H9 (cell line): ENCODE measurements around the gene EPB41. TPM values are rescaled to one million over a fixed set of nuclear protein-coding genes. Genes with fewer than 3 reads are reported as not detected.

Source experiments
- DNase-seq: peaks from one replicate; pipeline ENCODE4 v3.0.0-alpha.2; 2017
- H2AFZ ChIP-seq: one replicate; pipeline ENCODE4 v1.6.1; 2013; ENCODE audit warnings: mild to moderate bottlenecking, low read length, control low read depth, moderate library complexity
- H2AK5ac ChIP-seq: 2 replicates; pipeline ENCODE4 v1.6.1; 2013; ENCODE audit warnings: low read length, control low read depth, mixed read lengths; ENCODE audit not compliant: insufficient read length
- H2BK120ac ChIP-seq: one replicate; pipeline ENCODE4 v1.6.1; 2013; ENCODE audit warnings: low read depth, mild to moderate bottlenecking, low read length, control low read depth, inconsistent platforms; ENCODE audit not compliant: poor library complexity, severe bottlenecking
- H2BK12ac ChIP-seq: 2 replicates; pipeline ENCODE4 v1.6.1; 2013; ENCODE audit warnings: low read length, control low read depth, mixed read lengths, low read depth; ENCODE audit not compliant: insufficient read length
- H2BK15ac ChIP-seq: 2 replicates; pipeline ENCODE4 v1.6.1; 2013; ENCODE audit warnings: low read depth, low read length, control low read depth
- H2BK20ac ChIP-seq: one replicate; pipeline ENCODE4 v1.6.1; 2013; ENCODE audit warnings: low read depth, mild to moderate bottlenecking, low read length, control low read depth, inconsistent platforms; ENCODE audit not compliant: poor library complexity, severe bottlenecking
- H2BK5ac ChIP-seq: 2 replicates; pipeline ENCODE4 v1.6.1; 2013; ENCODE audit warnings: low read length, control low read depth, mixed read lengths; ENCODE audit not compliant: insufficient read length
- H3K14ac ChIP-seq: 2 replicates; pipeline ENCODE4 v1.6.1; 2013; ENCODE audit warnings: low read length, control low read depth; ENCODE audit not compliant: insufficient read depth
- H3K18ac ChIP-seq: 2 replicates; pipeline ENCODE4 v1.6.1; 2013; ENCODE audit warnings: low read depth, mild to moderate bottlenecking, mixed read lengths, low read length, control low read depth; ENCODE audit not compliant: insufficient read length
- H3K23ac ChIP-seq: 2 replicates; pipeline ENCODE4 v1.6.1; 2013; ENCODE audit warnings: low read length, control low read depth, mixed read lengths, low read depth; ENCODE audit not compliant: insufficient read length
- H3K23me2 ChIP-seq: 2 replicates; pipeline ENCODE4 v1.6.1; 2013; ENCODE audit warnings: low read depth, mild to moderate bottlenecking, mixed read lengths, low read length, control low read depth; ENCODE audit not compliant: insufficient read length, poor library complexity, severe bottlenecking
- H3K27ac ChIP-seq: 2 replicates; pipeline ENCODE4 v1.5.1; 2013; ENCODE audit warnings: low read length, control low read depth, mixed read lengths, low read depth; ENCODE audit not compliant: insufficient read length
- H3K27me3 ChIP-seq: 2 replicates; pipeline ENCODE4 v1.6.1; 2013; ENCODE audit warnings: low read length, control low read depth, inconsistent platforms; ENCODE audit not compliant: insufficient read depth
- H3K4ac ChIP-seq: 2 replicates; pipeline ENCODE4 v1.6.1; 2013; ENCODE audit warnings: low read depth, mild to moderate bottlenecking, control low read depth, inconsistent platforms, low read length, moderate library complexity
- H3K4me1 ChIP-seq: 2 replicates; pipeline ENCODE4 v1.6.1; 2013; ENCODE audit warnings: low read length, control low read depth, inconsistent platforms; ENCODE audit not compliant: insufficient read depth
- H3K4me2 ChIP-seq: 2 replicates; pipeline ENCODE4 v1.6.1; 2013; ENCODE audit warnings: low read length, control low read depth, mixed read lengths; ENCODE audit not compliant: insufficient read length, insufficient read depth
- H3K56ac ChIP-seq: 2 replicates; pipeline ENCODE4 v1.6.1; 2013; ENCODE audit warnings: low read depth, mild to moderate bottlenecking, mixed read lengths, low read length, control low read depth; ENCODE audit not compliant: insufficient read length
- H3K79me1 ChIP-seq: 2 replicates; pipeline ENCODE4 v1.6.1; 2013; ENCODE audit warnings: low read depth, mild to moderate bottlenecking, moderate library complexity, low read length, control low read depth, inconsistent platforms; ENCODE audit not compliant: insufficient read depth, poor library complexity, severe bottlenecking
- H3K79me2 ChIP-seq: 2 replicates; pipeline ENCODE4 v1.6.1; 2013; ENCODE audit warnings: low read length, control low read depth, inconsistent platforms; ENCODE audit not compliant: insufficient read depth
- H3K9ac ChIP-seq: 2 replicates; pipeline ENCODE4 v1.6.1; 2013; ENCODE audit warnings: low read length, control low read depth, mixed read lengths; ENCODE audit not compliant: insufficient read length; ENCODE audit errors: extremely low read depth
- H3K9me3 ChIP-seq: one replicate; pipeline ENCODE4 v1.6.1; 2013; ENCODE audit warnings: low read depth, low read length, inconsistent platforms; ENCODE audit not compliant: control insufficient read depth
- H3T11ph ChIP-seq: one replicate; pipeline ENCODE4 v1.6.1; 2013; ENCODE audit warnings: mild to moderate bottlenecking, low read length, control low read depth, inconsistent platforms
- H4K20me1 ChIP-seq: one replicate; pipeline ENCODE4 v1.6.1; 2013; ENCODE audit not compliant: control insufficient read depth, insufficient read length, insufficient read depth
- H4K5ac ChIP-seq: 2 replicates; pipeline ENCODE4 v1.6.1; 2013; ENCODE audit warnings: low read depth, mild to moderate bottlenecking, mixed read lengths, low read length, control low read depth; ENCODE audit not compliant: insufficient read length
- H4K8ac ChIP-seq: replicated peaks from 2 replicates; pipeline ENCODE4 v1.6.1; 2013; ENCODE audit warnings: low read length, control low read depth, mixed read lengths, low read depth; ENCODE audit not compliant: insufficient read length
- H4K91ac ChIP-seq: 2 replicates; pipeline ENCODE4 v1.6.1; 2013; ENCODE audit warnings: low read depth, mild to moderate bottlenecking, moderate library complexity, mixed read lengths, low read length, control low read depth; ENCODE audit not compliant: insufficient read length
- H3K27ac Mint-ChIP-seq, 3 experiments: 2 replicates in 2 of 3; 3 replicates in 1 of 3; pipeline ENCODE4 v1.8.0; 2020 to 2021; ENCODE audit warnings: mixed read lengths in 3 of 3, mild to moderate bottlenecking in 1 of 3, moderate library complexity in 1 of 3
- H3K27me3 Mint-ChIP-seq: 2 replicates; pipeline ENCODE4 v1.8.0; 2021; ENCODE audit warnings: low read depth, mild to moderate bottlenecking, moderate library complexity, mixed read lengths
- H3K36me3 Mint-ChIP-seq, 3 experiments: 2 replicates in 2 of 3; 3 replicates in 1 of 3; pipeline ENCODE4 v1.8.0; 2020 to 2021; ENCODE audit warnings: low read depth in 3 of 3, mixed read lengths in 3 of 3; ENCODE audit not compliant: insufficient read depth in 1 of 3
- H3K4me1 Mint-ChIP-seq, 2 experiments: 2 replicates each; pipeline ENCODE4 v1.8.0; 2020; ENCODE audit warnings: mixed read lengths in 2 of 2
- H3K4me3 Mint-ChIP-seq, 2 experiments: 2 replicates in 1 of 2; 3 replicates in 1 of 2; pipeline ENCODE4 v1.8.0; 2020 to 2021; ENCODE audit warnings: mild to moderate bottlenecking in 2 of 2, mixed read lengths in 2 of 2, moderate library complexity in 1 of 2
- H3K9me3 Mint-ChIP-seq, 2 experiments: 2 replicates in 1 of 2; 3 replicates in 1 of 2; pipeline ENCODE4 v1.8.0; 2020; ENCODE audit warnings: mild to moderate bottlenecking in 2 of 2, mixed read lengths in 2 of 2, moderate library complexity in 1 of 2
- WGBS: extraction: QIAGEN DNeasy Blood & Tissue Kit; methylation state at CpG from one replicate; pipeline ENCODE4 v1.1.7; 2013; ENCODE audit warnings: missing lambda C conversion rate, low lambda C conversion rate, mixed read lengths; ENCODE audit not compliant: insufficient read length; ENCODE audit errors: extremely low coverage; 5-methylcytosine and 5-hydroxymethylcytosine counted together
- total RNA-seq: library from RNA; stranded (reverse); gene quantifications from 2 replicates; pipeline ENCODE4 v1.2.1, GENCODE V29; 2021
- TF ChIP-seq, protein P1 (sequence below): fragments of 200-600 bp; sonication (generic); conservative IDR thresholded peaks from 3 replicates; pipeline ENCODE4 v1.8.0; 2021; ENCODE audit warnings: antibody characterized with exemption, mild to moderate bottlenecking

Gene EPB41
- total RNA-seq, 1 experiment from 2014 or later = 75.4 TPM

- Histone ChIP-seq H2BK20ac (no peak overlapping the region), H3K79me2 (no peaks in the 10 kb centered on the region), H3K23me2 (no peaks in the 10 kb centered on the region), H3K27me3 (no peaks in the 10 kb centered on the region), H3K23ac (no peak overlapping the region), H3T11ph (no peak overlapping the region), H4K8ac (no peak overlapping the region), H2BK15ac (no peak overlapping the region), H4K5ac (no peak overlapping the region), H3K4ac (no peak overlapping the region), H3K14ac (no peak overlapping the region), H3K4me1 (no peaks in the 10 kb centered on the region), H2BK5ac (no peak overlapping the region), H2AK5ac (no peak overlapping the region), H2AFZ (no peak overlapping the region), H3K4me2 (no peak overlapping the region), H3K9me3 (no peaks in the 10 kb centered on the region), H2BK120ac (no peak overlapping the region), H2BK12ac (no peak overlapping the region), H3K79me1 (no peaks in the 10 kb centered on the region), H4K20me1 (no peaks in the 10 kb centered on the region), H3K56ac (no peak overlapping the region), H3K27ac (no peak overlapping the region), H3K18ac (no peak overlapping the region), H4K91ac (no peak overlapping the region), H3K9ac (no peak overlapping the region)
- Mint-ChIP-seq H3K4me1 (no peaks in the 10 kb centered on the region), H3K9me3 (peaks cover 1 to 6% of the 10 kb centered on the region in 2 experiments; a peak in 3 of 5 replicates), H3K4me3 (no peak overlapping the region), H3K27me3 (no peaks in the 10 kb centered on the region), H3K27ac (no peak overlapping the region; a peak in 1 of 7 replicates), H3K36me3 (peaks cover 4 to 16% (median 8%) of the 10 kb centered on the region in 3 experiments; a peak in 6 of 7 replicates)
- TF ChIP-seq, protein P1, sequence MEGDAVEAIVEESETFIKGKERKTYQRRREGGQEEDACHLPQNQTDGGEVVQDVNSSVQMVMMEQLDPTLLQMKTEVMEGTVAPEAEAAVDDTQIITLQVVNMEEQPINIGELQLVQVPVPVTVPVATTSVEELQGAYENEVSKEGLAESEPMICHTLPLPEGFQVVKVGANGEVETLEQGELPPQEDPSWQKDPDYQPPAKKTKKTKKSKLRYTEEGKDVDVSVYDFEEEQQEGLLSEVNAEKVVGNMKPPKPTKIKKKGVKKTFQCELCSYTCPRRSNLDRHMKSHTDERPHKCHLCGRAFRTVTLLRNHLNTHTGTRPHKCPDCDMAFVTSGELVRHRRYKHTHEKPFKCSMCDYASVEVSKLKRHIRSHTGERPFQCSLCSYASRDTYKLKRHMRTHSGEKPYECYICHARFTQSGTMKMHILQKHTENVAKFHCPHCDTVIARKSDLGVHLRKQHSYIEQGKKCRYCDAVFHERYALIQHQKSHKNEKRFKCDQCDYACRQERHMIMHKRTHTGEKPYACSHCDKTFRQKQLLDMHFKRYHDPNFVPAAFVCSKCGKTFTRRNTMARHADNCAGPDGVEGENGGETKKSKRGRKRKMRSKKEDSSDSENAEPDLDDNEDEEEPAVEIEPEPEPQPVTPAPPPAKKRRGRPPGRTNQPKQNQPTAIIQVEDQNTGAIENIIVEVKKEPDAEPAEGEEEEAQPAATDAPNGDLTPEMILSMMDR = no peak
- DNase-seq = no peak
- no CpG with 5 or more reads among the region's 5 CpGs for WGBS
Measured at GRCh38 chr1:29047142-29047541, 132.8 kb downstream of the EPB41 start.
